ENCODE results near the gene ZBTB20. TPM values are rescaled to one million over a fixed set of nuclear protein-coding genes. Genes with fewer than 3 reads are reported as not detected.
A peak's percentile ranks its signal among the peaks of the same experiment; 100 is the strongest.

The ZBTB20 gene
- total and polyA plus RNA-seq, 8 donors: 0.15 to 149 (median 38.5) TPM

DNA sequence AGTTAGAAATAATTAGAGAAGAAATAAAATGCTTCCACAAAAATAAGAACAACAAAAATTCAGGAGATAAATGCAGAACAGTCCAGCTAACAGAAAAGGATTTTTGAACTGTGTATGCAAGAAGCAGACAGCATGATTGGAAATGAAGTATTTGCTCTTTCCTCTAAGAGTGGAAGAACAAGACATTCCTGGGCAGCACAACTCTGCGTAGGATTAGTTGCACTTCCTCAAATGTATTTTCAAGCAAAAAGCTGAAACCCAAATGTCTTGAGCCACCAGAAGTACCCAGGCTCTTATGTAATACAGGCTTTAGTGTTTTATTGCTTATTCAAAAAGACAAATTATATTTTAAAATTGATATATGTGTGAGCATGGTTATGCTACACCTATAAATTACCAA, 127.2 kb downstream of the ZBTB20 start:
- WGBS, 5 donors: 66 to 90% (median 84%) methylated on average over 1 of the region's 1 CpG
- Histone ChIP-seq H3K4me3 (no peak overlapping the region), H3K36me3 (peaks cover 0 to 15% (median 0%) of the 10 kb centered on the region in 4 donors), H3K27me3 (no peaks in the 10 kb centered on the region), H3K9me3 (peaks cover 0 to 12% (median 10%) of the 10 kb centered on the region in 4 donors), H3K4me1 (peaks cover 0 to 24% (median 4%) of the 10 kb centered on the region in 4 donors), H3K27ac (no peak overlapping the region)
- peak in 1 of 2 donors; percentile 18 for DNase-seq
- TF ChIP-seq CTCF (IDR thresholded peaks at IDR 0.05) (no peak), EP300 (IDR thresholded peaks at IDR 0.05) (no peak), POLR2A (IDR thresholded peaks at IDR 0.05) (no peak), POLR2AphosphoS5 (IDR thresholded peaks at IDR 0.05) (no peak)
- intact Hi-C loops (cut with DNase I; ENCODE audit: low total_unique reads): no loop called here

DNA sequence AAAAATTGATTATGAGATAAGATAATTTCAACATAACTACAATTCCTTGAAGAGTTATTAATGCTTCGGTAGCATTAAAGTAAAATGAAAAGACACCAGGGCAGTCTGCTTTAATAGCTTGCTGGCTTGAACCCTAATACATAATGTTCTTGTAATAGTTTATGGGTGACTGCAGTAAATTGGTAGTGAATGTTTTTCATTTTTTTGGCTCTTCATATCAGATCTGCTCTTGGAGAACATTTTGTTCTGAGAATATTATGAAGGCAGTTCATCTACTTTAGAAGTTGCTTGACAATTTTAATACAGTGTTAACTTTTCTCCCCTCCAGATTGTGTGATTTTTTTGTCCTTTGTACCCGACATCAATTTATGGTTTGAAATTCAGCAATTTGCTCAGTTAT, 128.4 kb downstream of the ZBTB20 start:
- Histone ChIP-seq H3K9me3 (peaks cover 0 to 12% (median 10%) of the 10 kb centered on the region in 4 donors), H3K4me3 (no peak overlapping the region), H3K4me1 (peaks cover 0 to 24% (median 4%) of the 10 kb centered on the region in 4 donors), H3K36me3 (peaks cover 0 to 15% (median 0%) of the 10 kb centered on the region in 4 donors), H3K27ac (no peak overlapping the region), H3K27me3 (no peaks in the 10 kb centered on the region)
- TF ChIP-seq EP300 (IDR thresholded peaks at IDR 0.05) (no peak), POLR2AphosphoS5 (IDR thresholded peaks at IDR 0.05) (no peak), CTCF (IDR thresholded peaks at IDR 0.05) (no peak), POLR2A (IDR thresholded peaks at IDR 0.05) (no peak)
- DNase-seq: no peak
- intact Hi-C loops (cut with DNase I; ENCODE audit: low total_unique reads): no loop called here
- 84 to 98% (median 93%) methylated on average over 2 of the region's 2 CpGs for WGBS, 5 donors

GRCh38 chr3:115007966-115008365, 139.1 kb downstream of the ZBTB20 start:
- H3K4me1 ChIP-seq: no peaks in the 10 kb centered on the region
- H3K27me3 ChIP-seq: no peaks in the 10 kb centered on the region
- H3K27ac ChIP-seq: no peak overlapping the region
- intact Hi-C loops (cut with DNase I; ENCODE audit: low total_unique reads): no loop called here
- no peaks in the 10 kb centered on the region for H3K9me3 ChIP-seq
- DNase-seq: no peak
- no peak overlapping the region for H3K4me3 ChIP-seq
- peaks cover 0 to 5% (median 0%) of the 10 kb centered on the region in 4 donors for H3K36me3 ChIP-seq
- 95 to 100% (median 97%) methylated on average over 1 of the region's 1 CpG for WGBS, 5 donors
- TF ChIP-seq POLR2AphosphoS5 (IDR thresholded peaks at IDR 0.05) (no peak), CTCF (IDR thresholded peaks at IDR 0.05) (no peak)

DNA sequence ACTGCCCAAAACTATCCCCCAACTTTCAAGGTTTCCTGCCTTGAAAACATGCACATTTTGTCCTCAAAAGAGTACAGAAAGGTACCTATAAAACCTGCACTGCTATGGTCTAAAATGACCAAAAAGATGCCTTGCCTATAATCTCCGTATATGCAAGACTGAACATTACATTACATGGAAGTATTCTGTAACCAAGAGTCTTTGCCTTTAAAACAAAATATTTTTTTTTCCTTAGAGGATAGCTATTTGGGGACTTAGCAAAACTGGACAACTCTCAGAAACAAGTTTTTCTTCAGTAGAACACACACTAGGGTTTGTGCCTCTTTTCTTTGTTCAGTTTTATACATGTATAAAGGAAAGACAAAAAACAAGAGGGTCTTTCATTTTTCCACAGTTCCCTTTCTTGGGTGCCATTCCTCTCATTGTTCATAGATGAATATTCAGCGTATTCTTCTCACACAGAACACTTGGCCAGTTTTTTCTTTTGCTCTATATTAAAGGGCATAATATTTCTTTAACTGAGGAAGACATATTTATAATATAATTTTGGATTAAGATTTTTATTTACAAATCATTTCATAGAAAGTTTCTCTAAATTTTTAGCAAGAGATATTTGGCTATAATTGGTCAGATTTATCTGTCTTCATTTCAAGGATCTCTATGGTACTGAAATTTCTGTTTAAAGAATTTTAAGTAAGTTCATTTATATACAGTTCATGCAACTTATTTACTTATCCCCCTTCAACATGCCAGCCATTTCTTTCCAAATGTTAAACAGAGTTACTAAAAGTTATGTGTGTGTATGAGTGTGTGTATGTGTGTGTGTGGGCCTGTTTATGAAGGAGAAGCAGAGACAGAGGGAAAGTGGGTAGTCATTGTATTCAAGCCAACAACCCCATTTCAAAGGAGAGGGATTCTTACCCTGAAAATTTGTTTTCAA, 142.6 kb downstream of the ZBTB20 start:
- intact Hi-C loops (cut with DNase I; ENCODE audit: low total_unique reads): no loop called here
- WGBS, 5 donors: 83 to 91% (median 90%) methylated on average over 2 of the region's 2 CpGs

More for the DNA sequence above, 142.6 kb downstream of the ZBTB20 start:
- peaks cover 0 to 8% (median 0%) of the 10 kb centered on the region in 4 donors for H3K36me3 ChIP-seq
- no peaks in the 10 kb centered on the region for H3K4me1 ChIP-seq
- H3K27me3 ChIP-seq: no peaks in the 10 kb centered on the region
- H3K27ac ChIP-seq: no peak overlapping the region
- TF ChIP-seq POLR2A (IDR thresholded peaks at IDR 0.05) (no peak), POLR2AphosphoS5 (IDR thresholded peaks at IDR 0.05) (no peak), CTCF (IDR thresholded peaks at IDR 0.05) (no peak), EP300 (IDR thresholded peaks at IDR 0.05) (no peak)
- no peak overlapping the region for H3K4me3 ChIP-seq
- H3K9me3 ChIP-seq: peaks cover 0 to 3% (median 0%) of the 10 kb centered on the region in 4 donors
- DNase-seq: no peak

Measured in stomach (tissue), 9 donors.